Activated CD4-positive, alpha-beta T cell treated with anti-CD3 and anti-CD28 coated beads for 36 hours (primary cell): ENCODE data around the gene ARL13A. TPM values are rescaled to one million over a fixed set of nuclear protein-coding genes. Genes with fewer than 3 reads are reported as not detected.
"Not testable (repeated sequence)": the region's sequence is repeated elsewhere in the genome, so short reads cannot be mapped to it uniquely, and the experiment has no call there.

ENCODE experiments used
- ATAC-seq: fragments of 200-7000 bp; cut with Tn5 transposase; one replicate; pipeline ENCODE4 v1.10.0; 2021; ENCODE audit warnings: mild to moderate bottlenecking, moderate library complexity
- CTCF ChIA-PET: fragments of 350-600 bp; sonication (Branson Sonifier 250); formaldehyde crosslinking; loops from one replicate; lab custom pipeline; 2021; ENCODE audit warnings: antibody characterized with exemption; lab: Charles Lee
- POLR2A ChIA-PET: fragments of 350-600 bp; sonication (Branson Sonifier 250); formaldehyde crosslinking; loops from one replicate; lab custom pipeline; 2021; ENCODE audit warnings: antibody characterized with exemption, inconsistent platforms; lab: Charles Lee
- DNase-seq: peaks from one replicate; pipeline ENCODE4 v3.0.0-alpha.2; 2020
- H3K27ac Mint-ChIP-seq: one replicate; pipeline ENCODE4 v1.8.0; 2021; ENCODE audit warnings: mixed read lengths
- H3K27me3 Mint-ChIP-seq: one replicate; pipeline ENCODE4 v1.8.0; 2021; ENCODE audit warnings: mixed read lengths
- H3K36me3 Mint-ChIP-seq: one replicate; pipeline ENCODE4 v1.8.0; 2021; ENCODE audit warnings: low read depth, mixed read lengths
- H3K4me1 Mint-ChIP-seq: one replicate; pipeline ENCODE4 v1.8.0; 2021; ENCODE audit warnings: mixed read lengths
- H3K4me3 Mint-ChIP-seq: one replicate; pipeline ENCODE4 v1.8.0; 2021; ENCODE audit warnings: mild to moderate bottlenecking, moderate library complexity, mixed read lengths
- H3K9me3 Mint-ChIP-seq: one replicate; pipeline ENCODE4 v1.8.0; 2021; ENCODE audit warnings: low read depth, mixed read lengths
- intact Hi-C, 2 experiments: fragments of 100-400 bp; cut with DNase I in 1 of 2; cut with micrococcal nuclease in 1 of 2; formaldehyde crosslinking; loops; one replicate each; pipeline versions ENCODE4 v1.14.2 to v1.15.1; 2022 to 2024; cut with DNase I, micrococcal nuclease
- total RNA-seq, 2 experiments: library from RNA; stranded (reverse); gene quantifications; one replicate each; pipeline ENCODE4 v1.2.3, GENCODE V29; 2021

ARL13A gene
- total RNA-seq, 2 experiments from 2014 or later: not detected

GRCh38 chrX:100962811-100963210 lies 6.7 kb upstream of the ARL13A start:
- H3K27me3 Mint-ChIP-seq: no peaks in the 10 kb centered on the region
- intact Hi-C loops: no loop called here

GRCh38 chrX:100964362-100964761 lies 5.1 kb upstream of the ARL13A start:
- ChIA-PET CTCF (no interaction called here), POLR2A (no interaction called here)
- intact Hi-C loops: no loop called here
- Mint-ChIP-seq H3K27ac (no peak overlapping the region), H3K4me3 (no peak overlapping the region), H3K36me3 (no peaks in the 10 kb centered on the region), H3K27me3 (no peaks in the 10 kb centered on the region), H3K9me3 (no peaks in the 10 kb centered on the region), H3K4me1 (no peaks in the 10 kb centered on the region)
- no peak for ATAC-seq
- DNase-seq: no peak

More at GRCh38 chrX:100962811-100963210, 6.7 kb upstream of the ARL13A start:
- Mint-ChIP-seq H3K9me3 (no peaks in the 10 kb centered on the region), H3K4me3 (no peak overlapping the region), H3K27ac (no peak overlapping the region), H3K4me1 (no peaks in the 10 kb centered on the region), H3K36me3 (no peaks in the 10 kb centered on the region)
- POLR2A ChIA-PET: no interaction called here
- no peak for DNase-seq
- no peak for ATAC-seq
- CTCF ChIA-PET: no interaction called here

GRCh38 chrX:100969936-100970335 lies 428 bp downstream of the ARL13A start:
- Mint-ChIP-seq H3K36me3 (peaks cover 1% of the 10 kb centered on the region), H3K27ac (no peak overlapping the region)
- POLR2A ChIA-PET: no interaction called here

GRCh38 chrX:100973411-100973810 lies 3.9 kb downstream of the ARL13A start:
- ChIA-PET POLR2A (no interaction called here), CTCF (no interaction called here)
- no peaks in the 10 kb centered on the region for H3K9me3 Mint-ChIP-seq
- H3K27me3 Mint-ChIP-seq: no peaks in the 10 kb centered on the region
- H3K36me3 Mint-ChIP-seq: peaks cover 1% of the 10 kb centered on the region
- no peak overlapping the region for H3K27ac Mint-ChIP-seq
- intact Hi-C loops: no loop called here
- DNase-seq: no peak
- H3K4me1 Mint-ChIP-seq: no peaks in the 10 kb centered on the region
- no peak for ATAC-seq
- H3K4me3 Mint-ChIP-seq: no peak overlapping the region

More at GRCh38 chrX:100969936-100970335, 428 bp downstream of the ARL13A start:
- CTCF ChIA-PET: no interaction called here
- H3K9me3 Mint-ChIP-seq: no peaks in the 10 kb centered on the region
- H3K4me1 Mint-ChIP-seq: no peaks in the 10 kb centered on the region
- no peaks in the 10 kb centered on the region for H3K27me3 Mint-ChIP-seq
- intact Hi-C loops: no loop called here
- H3K4me3 Mint-ChIP-seq: no peak overlapping the region
- DNase-seq (no peak), ATAC-seq (no peak)

GRCh38 chrX:100975212-100975611 lies 5.7 kb downstream of the ARL13A start:
- ATAC-seq: no peak
- H3K27ac Mint-ChIP-seq: no peak overlapping the region
- no peaks in the 10 kb centered on the region for H3K4me1 Mint-ChIP-seq
- no peak for DNase-seq
- no peaks in the 10 kb centered on the region for H3K9me3 Mint-ChIP-seq
- H3K4me3 Mint-ChIP-seq: no peak overlapping the region
- no peaks in the 10 kb centered on the region for H3K27me3 Mint-ChIP-seq
- peaks cover 4% of the 10 kb centered on the region for H3K36me3 Mint-ChIP-seq
- intact Hi-C loops: no loop called here
- POLR2A ChIA-PET: interaction anchor here (0.7 kb wide), 1 partner anchor 130 kb away, joined by 3 read pairs; no protein-coding TSS in a partner anchor
- CTCF ChIA-PET: no interaction called here

- Mint-ChIP-seq H3K27ac (no peak overlapping the region), H3K4me1 (no peaks in the 10 kb centered on the region), H3K4me3 (no peak overlapping the region), H3K9me3 (no peaks in the 10 kb centered on the region), H3K36me3 (peaks cover 4% of the 10 kb centered on the region), H3K27me3 (no peaks in the 10 kb centered on the region)
- no peak for DNase-seq
- ChIA-PET CTCF (no interaction called here), POLR2A (interaction anchor here (0.7 kb wide), 1 partner anchor 131 kb away, joined by 3 read pairs; no protein-coding TSS in a partner anchor)
- intact Hi-C loops: no loop called here
- no peak for ATAC-seq
Measured at GRCh38 chrX:100976211-100976610, 6.7 kb downstream of the ARL13A start.

GRCh38 chrX:100979881-100980607 lies 10.5 kb downstream of the ARL13A start:
- ChIA-PET POLR2A (no interaction called here), CTCF (interaction anchor here (0.7 kb wide), 1 partner anchor 52 kb away, joined by 5 read pairs; no protein-coding TSS in a partner anchor)
- DNase-seq: peak; percentile 4
- Mint-ChIP-seq H3K4me3 (no peak overlapping the region), H3K27me3 (no peaks in the 10 kb centered on the region), H3K4me1 (no peaks in the 10 kb centered on the region), H3K9me3 (no peaks in the 10 kb centered on the region), H3K27ac (no peak overlapping the region), H3K36me3 (peaks cover 5% of the 10 kb centered on the region)
- ATAC-seq: peak; percentile 36
- intact Hi-C loops: no loop called here

GRCh38 chrX:100980608-100981497 lies 11.3 kb downstream of the ARL13A start:
- ATAC-seq: no peak
- Mint-ChIP-seq H3K9me3 (no peaks in the 10 kb centered on the region), H3K27me3 (no peaks in the 10 kb centered on the region), H3K4me3 (no peak overlapping the region), H3K4me1 (no peaks in the 10 kb centered on the region), H3K27ac (no peak overlapping the region), H3K36me3 (peaks cover 5% of the 10 kb centered on the region)
- ChIA-PET POLR2A (no interaction called here), CTCF (interaction anchor here (0.7 kb wide), 1 partner anchor 51 kb away, joined by 5 read pairs; no protein-coding TSS in a partner anchor)
- intact Hi-C loops: no loop called here
- DNase-seq: no peak

GRCh38 chrX:100981498-100981845 lies 12.0 kb downstream of the ARL13A start:
- H3K36me3 Mint-ChIP-seq, intact Hi-C loops, CTCF ChIA-PET: not testable (repeated sequence)

GRCh38 chrX:100984818-100985217 lies 15.3 kb downstream of the ARL13A start:
- ChIA-PET POLR2A (no interaction called here), CTCF (no interaction called here)
- intact Hi-C loops: no loop called here
- DNase-seq (no peak), ATAC-seq (no peak)
- H3K4me1 Mint-ChIP-seq: no peaks in the 10 kb centered on the region
- peaks cover 8% of the 10 kb centered on the region for H3K36me3 Mint-ChIP-seq
- H3K9me3 Mint-ChIP-seq: no peaks in the 10 kb centered on the region
- no peaks in the 10 kb centered on the region for H3K27me3 Mint-ChIP-seq
- H3K27ac Mint-ChIP-seq: no peak overlapping the region
- no peak overlapping the region for H3K4me3 Mint-ChIP-seq

More at GRCh38 chrX:100981498-100981845, 12.0 kb downstream of the ARL13A start:
- H3K4me3 Mint-ChIP-seq, H3K27ac Mint-ChIP-seq, DNase-seq, H3K27me3 Mint-ChIP-seq, H3K9me3 Mint-ChIP-seq, ATAC-seq, H3K4me1 Mint-ChIP-seq, POLR2A ChIA-PET: not testable (repeated sequence)

- H3K4me3 Mint-ChIP-seq: no peak overlapping the region
- intact Hi-C loops: loop anchor here in 1 of 2 experiments (10.0 kb wide), 1 partner anchor 95 kb away; no protein-coding TSS in a partner anchor
- H3K36me3 Mint-ChIP-seq: peaks cover 6% of the 10 kb centered on the region
- H3K9me3 Mint-ChIP-seq: no peaks in the 10 kb centered on the region
- POLR2A ChIA-PET: no interaction called here
- H3K4me1 Mint-ChIP-seq: peaks cover 12% of the 10 kb centered on the region
- ATAC-seq (no peak), DNase-seq (no peak)
- H3K27me3 Mint-ChIP-seq: no peaks in the 10 kb centered on the region
- no peak overlapping the region for H3K27ac Mint-ChIP-seq
- CTCF ChIA-PET: no interaction called here
Measured at GRCh38 chrX:100990139-100990538, 20.6 kb downstream of the ARL13A start.
